Duodenal mucosa (tissue), 2 donors: ENCODE results near the gene RNF182.

Experiments used
- H3K27ac ChIP-seq: one replicate; pipeline ENCODE4 v1.7.0; 2013; ENCODE audit warnings: low read depth, low read length
- H3K27me3 ChIP-seq, 2 donors: one replicate each; pipeline ENCODE4 v1.7.0; 2013; ENCODE audit warnings: low read length in 2 of 2, control low read depth in 1 of 2; ENCODE audit not compliant: insufficient read depth in 2 of 2, control insufficient read depth in 1 of 2
- H3K36me3 ChIP-seq, 2 donors: one replicate each; pipeline ENCODE4 v1.7.0; 2013; ENCODE audit warnings: low read length in 2 of 2, control low read depth in 1 of 2; ENCODE audit not compliant: insufficient read depth in 2 of 2, control insufficient read depth in 1 of 2
- H3K4me1 ChIP-seq, 2 donors: one replicate each; pipeline ENCODE4 v1.7.0; 2013; ENCODE audit warnings: low read length in 2 of 2, control low read depth in 1 of 2; ENCODE audit not compliant: insufficient read depth in 2 of 2, control insufficient read depth in 1 of 2
- H3K4me3 ChIP-seq, 2 donors: one replicate each; pipeline ENCODE4 v1.7.0; 2013; ENCODE audit warnings: low read length in 2 of 2, low read depth in 1 of 2
- H3K9ac ChIP-seq, 2 donors: one replicate each; pipeline ENCODE4 v1.7.0; 2013; ENCODE audit warnings: low read length in 2 of 2, low read depth in 1 of 2
- H3K9me3 ChIP-seq, 2 donors: one replicate each; pipeline ENCODE4 v1.7.0; 2013; ENCODE audit warnings: low read length in 2 of 2, control low read depth in 1 of 2; ENCODE audit not compliant: control insufficient read depth in 1 of 2

The RNF182 gene

GRCh38 chr6:14025160-14025559, 100.4 kb downstream of the RNF182 start:
- H3K27ac ChIP-seq, result no peak overlapping the region
- no peak overlapping the region for H3K4me3 ChIP-seq
- H3K36me3 ChIP-seq, result no peaks in the 10 kb centered on the region
- H3K27me3 ChIP-seq, result peaks cover 0 to 3% of the 10 kb centered on the region in 2 donors
- no peaks in the 10 kb centered on the region for H3K9me3 ChIP-seq
- H3K4me1 ChIP-seq, result no peaks in the 10 kb centered on the region
- H3K9ac ChIP-seq, result no peak overlapping the region

- Histone ChIP-seq H3K4me3 (no peak overlapping the region), H3K4me1 (no peaks in the 10 kb centered on the region), H3K27ac (no peak overlapping the region), H3K9ac (no peak overlapping the region), H3K36me3 (no peaks in the 10 kb centered on the region), H3K9me3 (no peaks in the 10 kb centered on the region), H3K27me3 (no peaks in the 10 kb centered on the region)
These were observed 102.2 kb downstream of the RNF182 start for GRCh38 chr6:14026831-14027539.

GRCh38 chr6:14028631-14029030, 103.9 kb downstream of the RNF182 start:
- Histone ChIP-seq H3K9me3 (no peaks in the 10 kb centered on the region), H3K36me3 (no peaks in the 10 kb centered on the region), H3K9ac (no peak overlapping the region), H3K27ac (no peak overlapping the region), H3K4me3 (no peak overlapping the region), H3K4me1 (no peaks in the 10 kb centered on the region), H3K27me3 (no peaks in the 10 kb centered on the region)

DNA sequence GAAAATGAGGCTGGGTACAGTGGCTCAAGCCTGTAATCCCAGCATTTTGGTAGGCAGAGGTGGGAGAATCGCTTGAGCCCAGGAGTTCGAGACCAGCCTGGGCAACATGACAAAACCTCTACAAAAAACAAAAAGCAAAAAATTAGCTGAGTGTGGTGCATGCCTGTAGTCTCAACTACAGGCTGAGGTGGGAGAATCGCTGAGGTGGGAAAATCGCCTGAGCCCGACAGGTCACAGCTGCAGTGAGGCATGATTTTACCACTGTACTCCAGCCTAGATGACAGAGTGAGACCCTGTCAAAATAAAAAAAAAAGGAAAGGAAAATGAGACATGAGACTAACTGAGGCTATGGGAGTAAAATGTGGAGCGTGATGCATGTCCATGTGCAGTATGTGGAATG, 104.9 kb downstream of the RNF182 start:
- Histone ChIP-seq H3K27me3 (no peaks in the 10 kb centered on the region), H3K36me3 (no peaks in the 10 kb centered on the region), H3K4me1 (no peaks in the 10 kb centered on the region), H3K4me3 (no peak overlapping the region), H3K27ac (no peak overlapping the region), H3K9ac (no peak overlapping the region), H3K9me3 (no peaks in the 10 kb centered on the region)
